Ureter (tissue), 1 donor: ENCODE data around the gene RACK1. TPM values are rescaled to one million over a fixed set of nuclear protein-coding genes. Genes with fewer than 3 reads are reported as not detected.

Experiments
- total RNA-seq: library from RNA; stranded (reverse); gene quantifications from one replicate; pipeline ENCODE4 v1.2.4, GENCODE V29; 2023
- donor health status: DM: yes; HTN: yes; CAD: no.

RACK1 gene
- total RNA-seq, 1 donor from 2014 or later: 1,824 TPM

Other genes starting within 250 kb of the RACK1 start
- gene BTNL9, start 203.6 kb downstream of the RACK1 start, total RNA-seq: 26.0 TPM
- gene OR2V1, start 112.7 kb downstream of the RACK1 start, total RNA-seq: not detected
- gene OR2V2, start 96.3 kb downstream of the RACK1 start, total RNA-seq: not detected
- 3.0 TPM for gene TRIM7, start 38.7 kb downstream of the RACK1 start, total RNA-seq
- 34.5 TPM for gene TRIM41, start 20.6 kb downstream of the RACK1 start, total RNA-seq
- 22.5 TPM for gene TRIM52, start 17.2 kb upstream of the RACK1 start, total RNA-seq
- not detected for gene OR4F3, start 123.4 kb upstream of the RACK1 start, total RNA-seq